HG03460 (cell line): ENCODE results near the gene FRG1.
"Not testable (repeated sequence)": the region's sequence is repeated elsewhere in the genome, so short reads cannot be mapped to it uniquely, and the experiment has no call there.

Experiments
- ATAC-seq: cut with Tn5 transposase; IDR thresholded peaks from one replicate; pipeline ENCODE4 v1.9.1; 2021; ENCODE audit not compliant: unreplicated experiment

The FRG1 gene

GRCh38 chr4:189984661-189985060 is 44.0 kb downstream of the FRG1 start:
- not testable (repeated sequence) for ATAC-seq

DNA sequence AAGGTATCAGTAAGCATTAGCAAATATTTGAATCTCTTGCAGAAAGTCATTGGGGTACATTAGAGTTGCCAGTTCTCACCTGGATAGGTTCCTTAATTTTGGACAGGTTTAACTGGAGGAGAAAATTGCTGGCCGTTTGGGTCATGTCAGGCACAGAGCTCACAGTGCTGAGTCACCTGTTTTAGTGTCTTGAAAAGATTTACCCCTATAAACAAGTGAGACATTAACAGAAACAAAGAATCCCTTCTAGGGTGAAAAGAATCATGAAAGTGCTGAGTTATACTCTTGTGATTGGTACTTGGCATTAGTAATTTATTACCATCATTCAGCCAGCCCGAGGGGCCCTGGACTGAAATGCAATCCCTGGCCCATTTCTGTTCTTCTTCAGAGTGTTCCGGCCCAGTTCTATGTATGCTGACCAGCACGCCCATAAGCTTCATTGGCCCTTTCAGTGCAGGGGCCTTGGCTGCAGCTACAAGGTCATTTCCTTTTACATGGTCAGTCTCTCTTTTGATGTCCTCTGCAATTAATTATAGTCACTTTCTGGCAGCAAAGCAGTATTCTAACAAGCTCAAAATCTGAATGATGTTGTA is 45.1 kb downstream of the FRG1 start:
- ATAC-seq, result not testable (repeated sequence)

DNA sequence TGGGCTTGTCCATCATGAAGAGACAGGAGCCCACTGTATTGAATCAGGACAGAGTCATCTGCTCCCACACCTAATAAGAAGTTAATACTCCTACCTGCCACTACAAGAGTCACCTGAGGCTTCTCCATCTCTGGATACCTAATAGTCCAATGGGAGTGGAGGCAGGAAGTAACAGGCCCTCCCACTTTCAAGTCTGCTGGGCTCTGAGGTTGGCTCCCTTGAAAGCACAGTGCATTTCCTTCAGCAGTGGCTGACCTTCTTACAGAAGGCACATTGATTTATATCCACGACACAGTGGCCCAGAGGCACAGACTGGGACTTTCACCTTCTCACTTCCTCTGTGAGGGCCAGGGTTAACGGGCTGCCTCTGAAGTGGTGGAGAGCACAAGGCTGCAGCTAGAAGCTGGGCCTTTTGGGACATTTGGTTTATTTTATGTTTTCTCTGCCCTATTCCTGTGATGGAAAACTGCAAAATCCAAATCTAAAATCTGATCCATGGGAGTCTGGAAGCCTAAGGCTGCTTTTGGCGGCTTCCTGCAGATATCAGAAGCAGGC is 48.3 kb downstream of the FRG1 start:
- ATAC-seq, result no peak

GRCh38 chr4:189989941-189990340 is 49.3 kb downstream of the FRG1 start:
- not testable (repeated sequence) for ATAC-seq
